ENCODE results near the gene DCANP1. TPM values are rescaled to one million over a fixed set of nuclear protein-coding genes. Genes with fewer than 3 reads are reported as not detected.

Gene DCANP1
- total and polyA plus RNA-seq, 9 of the 15 experiments (the other 6 are each of a cell fraction or from before 2014, with no cell fraction given) = not detected

GRCh38 chr5:135462304-135462703, 15.2 kb upstream of the DCANP1 start (continued):
- no peak for TF ChIP-seq SP2 (IDR thresholded peaks at IDR 0.05; ENCODE audit: extremely low read depth, low read depth, low read length, poor library complexity, severe bottlenecking)
- TF ChIP-seq ZNF431 (CRISPR knock-in tag; IDR thresholded peaks at IDR 0.05) = no peak
- TF ChIP-seq NONO (IDR thresholded peaks at IDR 0.05; ENCODE audit: low read depth in 2 of 2, low read length in 1 of 2) = no peak
- no peak for TF ChIP-seq MXI1 (IDR thresholded peaks at IDR 0.05; ENCODE audit: low read depth, low read length)
- TF ChIP-seq NFRKB (IDR thresholded peaks at IDR 0.05; ENCODE audit: low read depth) = no peak
- TF ChIP-seq TRIM24 (IDR thresholded peaks at IDR 0.05) = no peak
- TF ChIP-seq HMBOX1 (IDR thresholded peaks at IDR 0.05) = no peak; the same call in 1 of the 2 replicates
- TF ChIP-seq ZC3H4 (CRISPR knock-in tag; IDR thresholded peaks at IDR 0.05; ENCODE audit: borderline replicate concordance) = no peak
- peak; percentile 36; the same call in 1 of the 2 replicates for TF ChIP-seq HCFC1 (IDR thresholded peaks at IDR 0.05; ENCODE audit: low read depth, low read length)
- no peak for TF ChIP-seq GTF2E2 (tag; IDR thresholded peaks at IDR 0.05)
- no peak for TF ChIP-seq WHSC1 (IDR thresholded peaks at IDR 0.05; ENCODE audit: low read length)
- TF ChIP-seq, protein P1, sequence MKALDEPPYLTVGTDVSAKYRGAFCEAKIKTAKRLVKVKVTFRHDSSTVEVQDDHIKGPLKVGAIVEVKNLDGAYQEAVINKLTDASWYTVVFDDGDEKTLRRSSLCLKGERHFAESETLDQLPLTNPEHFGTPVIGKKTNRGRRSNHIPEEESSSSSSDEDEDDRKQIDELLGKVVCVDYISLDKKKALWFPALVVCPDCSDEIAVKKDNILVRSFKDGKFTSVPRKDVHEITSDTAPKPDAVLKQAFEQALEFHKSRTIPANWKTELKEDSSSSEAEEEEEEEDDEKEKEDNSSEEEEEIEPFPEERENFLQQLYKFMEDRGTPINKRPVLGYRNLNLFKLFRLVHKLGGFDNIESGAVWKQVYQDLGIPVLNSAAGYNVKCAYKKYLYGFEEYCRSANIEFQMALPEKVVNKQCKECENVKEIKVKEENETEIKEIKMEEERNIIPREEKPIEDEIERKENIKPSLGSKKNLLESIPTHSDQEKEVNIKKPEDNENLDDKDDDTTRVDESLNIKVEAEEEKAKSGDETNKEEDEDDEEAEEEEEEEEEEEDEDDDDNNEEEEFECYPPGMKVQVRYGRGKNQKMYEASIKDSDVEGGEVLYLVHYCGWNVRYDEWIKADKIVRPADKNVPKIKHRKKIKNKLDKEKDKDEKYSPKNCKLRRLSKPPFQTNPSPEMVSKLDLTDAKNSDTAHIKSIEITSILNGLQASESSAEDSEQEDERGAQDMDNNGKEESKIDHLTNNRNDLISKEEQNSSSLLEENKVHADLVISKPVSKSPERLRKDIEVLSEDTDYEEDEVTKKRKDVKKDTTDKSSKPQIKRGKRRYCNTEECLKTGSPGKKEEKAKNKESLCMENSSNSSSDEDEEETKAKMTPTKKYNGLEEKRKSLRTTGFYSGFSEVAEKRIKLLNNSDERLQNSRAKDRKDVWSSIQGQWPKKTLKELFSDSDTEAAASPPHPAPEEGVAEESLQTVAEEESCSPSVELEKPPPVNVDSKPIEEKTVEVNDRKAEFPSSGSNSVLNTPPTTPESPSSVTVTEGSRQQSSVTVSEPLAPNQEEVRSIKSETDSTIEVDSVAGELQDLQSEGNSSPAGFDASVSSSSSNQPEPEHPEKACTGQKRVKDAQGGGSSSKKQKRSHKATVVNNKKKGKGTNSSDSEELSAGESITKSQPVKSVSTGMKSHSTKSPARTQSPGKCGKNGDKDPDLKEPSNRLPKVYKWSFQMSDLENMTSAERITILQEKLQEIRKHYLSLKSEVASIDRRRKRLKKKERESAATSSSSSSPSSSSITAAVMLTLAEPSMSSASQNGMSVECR (CRISPR knock-in tag; IDR thresholded peaks at IDR 0.05) = no peak
- no peak for TF ChIP-seq CREBBP (IDR thresholded peaks at IDR 0.05; ENCODE audit: low read depth, low read length)
- no peak for TF ChIP-seq ARNT (IDR thresholded peaks at IDR 0.05)
- no peak for TF ChIP-seq XRCC3 (IDR thresholded peaks at IDR 0.05)
